Uterus (tissue), 2 donors: ENCODE measurements around the gene AP2A2.

Experiments
- CTCF ChIP-seq, 4 experiments: fragments of 200-600 bp in 2 of 4; fragments of 450-650 bp in 2 of 4; sonication (generic) in 2 of 4; IDR thresholded peaks; one replicate each; pipeline ENCODE4 v1.5.1; 2016 to 2019; ENCODE audit warnings: antibody characterized with exemption in 4 of 4, mild to moderate bottlenecking in 2 of 4, moderate library complexity in 1 of 4
- POLR2A ChIP-seq, 2 donors: fragments of 450-650 bp; IDR thresholded peaks; one replicate each; pipeline ENCODE4 v1.6.1; 2016; ENCODE audit warnings: antibody characterized with exemption in 2 of 2, mild to moderate bottlenecking in 1 of 2, moderate library complexity in 1 of 2

DNA sequence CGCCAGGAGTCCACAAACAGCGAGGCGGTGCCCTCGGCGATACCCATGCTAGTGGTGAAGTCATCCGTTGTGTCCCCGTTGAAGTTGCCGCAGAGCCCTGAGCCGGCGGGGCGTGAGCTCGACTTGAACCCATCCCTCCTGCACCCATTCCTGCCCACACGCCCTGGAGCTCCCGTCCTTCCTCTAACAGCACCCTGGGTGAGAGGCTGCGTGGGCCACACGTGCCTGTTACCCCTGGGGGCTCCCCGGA lies 102.5 kb downstream of the AP2A2 start:
- no peak for TF ChIP-seq CTCF (IDR thresholded peaks at IDR 0.05)
- no peak for TF ChIP-seq POLR2A (IDR thresholded peaks at IDR 0.05)
